Endodermal cell (in vitro differentiated cells): ENCODE measurements around the gene TDRD12. TPM values are rescaled to one million over a fixed set of nuclear protein-coding genes. Genes with fewer than 3 reads are reported as not detected.

ENCODE experiments used
- DNase-seq: peaks from one replicate; pipeline ENCODE4 v3.0.0-alpha.2; 2017
- H3K27ac ChIP-seq: 2 replicates; pipeline ENCODE4 v1.5.1; 2013; ENCODE audit warnings: mild to moderate bottlenecking, low read depth, low read length, moderate library complexity
- H3K27me3 ChIP-seq: 2 replicates; pipeline ENCODE4 v1.6.1; 2013; ENCODE audit warnings: mild to moderate bottlenecking, low read length, moderate library complexity; ENCODE audit not compliant: insufficient read depth, control insufficient read depth, poor library complexity, severe bottlenecking
- H3K36me3 ChIP-seq: 2 replicates; pipeline ENCODE4 v1.7.0; 2013; ENCODE audit warnings: mild to moderate bottlenecking, low read length, moderate library complexity; ENCODE audit not compliant: control insufficient read depth, insufficient read depth
- H3K4me1 ChIP-seq: one replicate; pipeline ENCODE4 v1.7.0; 2013; ENCODE audit warnings: low read length; ENCODE audit not compliant: control insufficient read depth, insufficient read depth
- H3K4me3 ChIP-seq: 2 replicates; pipeline ENCODE4 v1.5.1; 2013; ENCODE audit warnings: mild to moderate bottlenecking, low read length, moderate library complexity
- H3K9ac ChIP-seq: 2 replicates; pipeline ENCODE4 v1.6.1; 2013; ENCODE audit warnings: mild to moderate bottlenecking, low read length, moderate library complexity; ENCODE audit not compliant: poor library complexity, severe bottlenecking; ENCODE audit errors: extremely low read depth
- H3K9me3 ChIP-seq: 2 replicates; pipeline ENCODE4 v1.6.1; 2013; ENCODE audit warnings: mild to moderate bottlenecking, low read length, moderate library complexity; ENCODE audit not compliant: control insufficient read depth
- H3K27ac Mint-ChIP-seq: 2 replicates; pipeline ENCODE4 v1.8.0; 2020; ENCODE audit warnings: mixed read lengths
- H3K27me3 Mint-ChIP-seq: 2 replicates; pipeline ENCODE4 v1.8.0; 2021; ENCODE audit warnings: mild to moderate bottlenecking, mixed read lengths; ENCODE audit not compliant: insufficient read depth
- H3K36me3 Mint-ChIP-seq: 2 replicates; pipeline ENCODE4 v1.8.0; 2020; ENCODE audit warnings: low read depth, mixed read lengths
- H3K4me1 Mint-ChIP-seq: 2 replicates; pipeline ENCODE4 v1.8.0; 2020; ENCODE audit warnings: mixed read lengths
- H3K4me3 Mint-ChIP-seq: 2 replicates; pipeline ENCODE4 v1.8.0; 2020; ENCODE audit warnings: mild to moderate bottlenecking, moderate library complexity, mixed read lengths
- H3K9me3 Mint-ChIP-seq: 2 replicates; pipeline ENCODE4 v1.8.0; 2020; ENCODE audit warnings: mild to moderate bottlenecking, mixed read lengths
- WGBS, 2 experiments: methylation state at CpG; one replicate each; pipeline versions ENCODE4 v1.1.5 to v1.1.7; 2013; ENCODE audit warnings: missing lambda C conversion rate in 2 of 2, mixed read lengths in 1 of 2; ENCODE audit not compliant: insufficient coverage in 1 of 2, insufficient read length in 1 of 2; 5-methylcytosine and 5-hydroxymethylcytosine counted together
- total RNA-seq, 2 donors: library from RNA; stranded (reverse); fragmentation: NEBNext Ultra II Directional in 1 of 2; extraction: Animal tissue kit (Norgen Biotek cat#: 25700) in 1 of 2; gene quantifications; 2 replicates in 1 of 2; 3 replicates in 1 of 2; pipeline ENCODE4 v1.2.1, GENCODE V29; 2021
- TF ChIP-seq, protein P1 (sequence below): fragments of 200-600 bp; sonication (generic); conservative IDR thresholded peaks from 2 replicates; pipeline ENCODE4 v1.5.0; 2021; ENCODE audit warnings: antibody characterized with exemption, mild to moderate bottlenecking

The TDRD12 gene
- total RNA-seq, 2 donors from 2014 or later, result 0.20 to 0.84 TPM

GRCh38 chr19:32767951-32768679 lies 48.5 kb downstream of the TDRD12 start:
- no peaks in the 10 kb centered on the region for H3K27me3 ChIP-seq
- no peaks in the 10 kb centered on the region for H3K9me3 ChIP-seq
- TF ChIP-seq, protein P1, sequence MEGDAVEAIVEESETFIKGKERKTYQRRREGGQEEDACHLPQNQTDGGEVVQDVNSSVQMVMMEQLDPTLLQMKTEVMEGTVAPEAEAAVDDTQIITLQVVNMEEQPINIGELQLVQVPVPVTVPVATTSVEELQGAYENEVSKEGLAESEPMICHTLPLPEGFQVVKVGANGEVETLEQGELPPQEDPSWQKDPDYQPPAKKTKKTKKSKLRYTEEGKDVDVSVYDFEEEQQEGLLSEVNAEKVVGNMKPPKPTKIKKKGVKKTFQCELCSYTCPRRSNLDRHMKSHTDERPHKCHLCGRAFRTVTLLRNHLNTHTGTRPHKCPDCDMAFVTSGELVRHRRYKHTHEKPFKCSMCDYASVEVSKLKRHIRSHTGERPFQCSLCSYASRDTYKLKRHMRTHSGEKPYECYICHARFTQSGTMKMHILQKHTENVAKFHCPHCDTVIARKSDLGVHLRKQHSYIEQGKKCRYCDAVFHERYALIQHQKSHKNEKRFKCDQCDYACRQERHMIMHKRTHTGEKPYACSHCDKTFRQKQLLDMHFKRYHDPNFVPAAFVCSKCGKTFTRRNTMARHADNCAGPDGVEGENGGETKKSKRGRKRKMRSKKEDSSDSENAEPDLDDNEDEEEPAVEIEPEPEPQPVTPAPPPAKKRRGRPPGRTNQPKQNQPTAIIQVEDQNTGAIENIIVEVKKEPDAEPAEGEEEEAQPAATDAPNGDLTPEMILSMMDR, result no peak
- H3K4me1 Mint-ChIP-seq, result no peaks in the 10 kb centered on the region
- H3K27ac Mint-ChIP-seq, result no peak overlapping the region
- 86 to 94% methylated on average over 6 of the region's 6 CpGs for WGBS, 2 experiments
- H3K9me3 Mint-ChIP-seq, result peaks cover 1% of the 10 kb centered on the region
- no peak overlapping the region for H3K4me3 ChIP-seq
- no peak overlapping the region for H3K4me3 Mint-ChIP-seq
- H3K4me1 ChIP-seq, result no peaks in the 10 kb centered on the region
- DNase-seq, result no peak
- no peak overlapping the region for H3K9ac ChIP-seq
- H3K36me3 Mint-ChIP-seq, result no peaks in the 10 kb centered on the region
- no peaks in the 10 kb centered on the region for H3K36me3 ChIP-seq
- H3K27me3 Mint-ChIP-seq, result no peaks in the 10 kb centered on the region
- no peak overlapping the region for H3K27ac ChIP-seq

GRCh38 chr19:32771596-32771995 lies 52.0 kb downstream of the TDRD12 start:
- Histone ChIP-seq H3K36me3 (no peaks in the 10 kb centered on the region), H3K9me3 (no peaks in the 10 kb centered on the region), H3K27ac (no peak overlapping the region), H3K4me1 (no peaks in the 10 kb centered on the region), H3K4me3 (no peak overlapping the region), H3K27me3 (no peaks in the 10 kb centered on the region), H3K9ac (no peak overlapping the region)
- WGBS, 2 experiments, result 89 to 97% methylated on average over 2 to 5 of the region's 5 CpGs
- Mint-ChIP-seq H3K27me3 (no peaks in the 10 kb centered on the region), H3K9me3 (peaks cover 1% of the 10 kb centered on the region), H3K27ac (no peak overlapping the region), H3K36me3 (no peaks in the 10 kb centered on the region), H3K4me1 (no peaks in the 10 kb centered on the region), H3K4me3 (no peak overlapping the region)
- TF ChIP-seq, protein P1, result no peak
- DNase-seq, result no peak

- peaks cover 1% of the 10 kb centered on the region for H3K9me3 Mint-ChIP-seq
- Histone ChIP-seq H3K4me1 (no peaks in the 10 kb centered on the region), H3K9me3 (no peaks in the 10 kb centered on the region), H3K27me3 (no peaks in the 10 kb centered on the region), H3K9ac (no peak overlapping the region), H3K27ac (no peak overlapping the region), H3K36me3 (no peaks in the 10 kb centered on the region), H3K4me3 (no peak overlapping the region)
- H3K4me1 Mint-ChIP-seq, result no peaks in the 10 kb centered on the region
- H3K27ac Mint-ChIP-seq, result no peak overlapping the region
- 92 to 100% methylated on average over 2 to 3 of the region's 4 CpGs for WGBS, 2 experiments
- no peak overlapping the region for H3K4me3 Mint-ChIP-seq
- no peaks in the 10 kb centered on the region for H3K36me3 Mint-ChIP-seq
- TF ChIP-seq, protein P1, result no peak
- no peaks in the 10 kb centered on the region for H3K27me3 Mint-ChIP-seq
- no peak for DNase-seq
Observed at GRCh38 chr19:32773126-32773525, 53.6 kb downstream of the TDRD12 start.
